Peyer's patch (tissue), 4 donors: Measurements from ENCODE around the gene BICD1. TPM values are rescaled to one million over a fixed set of nuclear protein-coding genes. Genes with fewer than 3 reads are reported as not detected.

Experiments used
- DNase-seq, 3 donors: peaks; one replicate each; pipeline ENCODE4 v3.0.0-alpha.2; 2017 to 2019
- H3K27ac ChIP-seq, 4 donors: fragments of 200-600 bp; sonication (generic); one replicate each; pipeline ENCODE4 v1.5.1; 2016 to 2019
- H3K27me3 ChIP-seq, 2 donors: fragments of 200-600 bp; sonication (generic); one replicate each; pipeline ENCODE4 v1.5.1; 2019
- H3K36me3 ChIP-seq, 3 donors: fragments of 200-600 bp; sonication (generic); one replicate each; pipeline ENCODE4 v1.5.1; 2016 to 2019
- H3K4me1 ChIP-seq, 4 donors: fragments of 200-600 bp; sonication (generic); one replicate each; pipeline ENCODE4 v1.5.1; 2016 to 2019
- H3K4me3 ChIP-seq, 4 donors: fragments of 200-600 bp; sonication (generic); 1 replicate in 3 of 4; 2 replicates in 1 of 4; pipeline ENCODE4 v1.5.1; 2016 to 2019; ENCODE audit warnings: mild to moderate bottlenecking in 1 of 4
- H3K9me3 ChIP-seq, 4 donors: fragments of 200-600 bp; sonication (generic); one replicate each; pipeline ENCODE4 v1.5.1; 2016 to 2019; ENCODE audit warnings: mild to moderate bottlenecking in 1 of 4
- CTCF ChIP-seq, 6 experiments: fragments of 450-650 bp in 4 of 6; fragments of 200-600 bp in 2 of 6; sonication (generic) in 1 of 6; IDR thresholded peaks; one replicate each; pipeline ENCODE4 v1.5.1; 2017 to 2019; ENCODE audit warnings: antibody characterized with exemption in 6 of 6, mild to moderate bottlenecking in 3 of 6, moderate library complexity in 1 of 6
- POLR2A ChIP-seq, 2 donors: fragments of 450-650 bp; IDR thresholded peaks; one replicate each; pipeline ENCODE4 v1.5.1; 2017; ENCODE audit warnings: antibody characterized with exemption in 2 of 2, mild to moderate bottlenecking in 2 of 2, moderate library complexity in 2 of 2
- total RNA-seq, 4 donors: library from RNA; depleted of rRNA; stranded (reverse); fragments of >200 nt; gene quantifications; one replicate each; pipeline ENCODE4 v1.1.0, GENCODE V29; 2016

Gene BICD1
- total RNA-seq, 4 donors from 2014 or later = 3.5 to 39.6 (median 10.5) TPM

- no peaks in the 10 kb centered on the region for H3K4me1 ChIP-seq
- H3K27ac ChIP-seq = no peak overlapping the region
- no peaks in the 10 kb centered on the region for H3K36me3 ChIP-seq
- no peaks in the 10 kb centered on the region for H3K27me3 ChIP-seq
- no peak for TF ChIP-seq POLR2A (IDR thresholded peaks at IDR 0.05)
- no peak for TF ChIP-seq CTCF (IDR thresholded peaks at IDR 0.05)
- H3K4me3 ChIP-seq = no peak overlapping the region
- DNase-seq = no peak
- H3K9me3 ChIP-seq = no peaks in the 10 kb centered on the region
Measured at GRCh38 chr12:32379667-32380066, 273.0 kb downstream of the BICD1 start.

GRCh38 chr12:32382226-32382625 is 275.6 kb downstream of the BICD1 start:
- Histone ChIP-seq H3K4me1 (no peaks in the 10 kb centered on the region), H3K27me3 (no peaks in the 10 kb centered on the region), H3K36me3 (no peaks in the 10 kb centered on the region), H3K9me3 (no peaks in the 10 kb centered on the region), H3K27ac (no peak overlapping the region), H3K4me3 (no peak overlapping the region)
- TF ChIP-seq POLR2A (IDR thresholded peaks at IDR 0.05) = no peak
- no peak for TF ChIP-seq CTCF (IDR thresholded peaks at IDR 0.05)
- no peak for DNase-seq

- Histone ChIP-seq H3K9me3 (peaks cover 0 to 2% (median 0%) of the 10 kb centered on the region in 4 donors), H3K4me1 (no peaks in the 10 kb centered on the region), H3K36me3 (no peaks in the 10 kb centered on the region), H3K4me3 (peak overlapping the region; percentile 14 to 59 (median 32)), H3K27me3 (no peaks in the 10 kb centered on the region), H3K27ac (peak overlapping the region in 1 of 4 donors; percentile 35)
- peak in 2 of 3 donors; percentile 55 to 72 for DNase-seq
- peak in 1 of 2 donors; percentile 11 for TF ChIP-seq POLR2A (IDR thresholded peaks at IDR 0.05)
- TF ChIP-seq CTCF (IDR thresholded peaks at IDR 0.05) = no peak
Measured at GRCh38 chr12:32390572-32391219, 284.0 kb downstream of the BICD1 start.

- TF ChIP-seq POLR2A (IDR thresholded peaks at IDR 0.05) (no peak), CTCF (IDR thresholded peaks at IDR 0.05) (no peak)
Measured at GRCh38 chr12:32395026-32395425, 288.4 kb downstream of the BICD1 start.

GRCh38 chr12:32397696-32398095 is 291.0 kb downstream of the BICD1 start:
- Histone ChIP-seq H3K27me3 (no peaks in the 10 kb centered on the region), H3K36me3 (no peaks in the 10 kb centered on the region), H3K4me3 (no peak overlapping the region), H3K27ac (no peak overlapping the region), H3K4me1 (peaks cover 0 to 13% (median 4%) of the 10 kb centered on the region in 4 donors), H3K9me3 (no peaks in the 10 kb centered on the region)
- TF ChIP-seq POLR2A (IDR thresholded peaks at IDR 0.05) = no peak
- no peak for TF ChIP-seq CTCF (IDR thresholded peaks at IDR 0.05)
- no peak for DNase-seq

More at GRCh38 chr12:32395026-32395425, 288.4 kb downstream of the BICD1 start:
- H3K36me3 ChIP-seq = no peaks in the 10 kb centered on the region
- H3K4me1 ChIP-seq = peaks cover 0 to 8% (median 4%) of the 10 kb centered on the region in 4 donors
- no peak overlapping the region for H3K4me3 ChIP-seq
- H3K27ac ChIP-seq = no peak overlapping the region
- peaks cover 0 to 2% (median 0%) of the 10 kb centered on the region in 4 donors for H3K9me3 ChIP-seq
- DNase-seq = no peak
- no peaks in the 10 kb centered on the region for H3K27me3 ChIP-seq
